ENCODE measurements around the gene ZNF415. TPM values are rescaled to one million over a fixed set of nuclear protein-coding genes. Genes with fewer than 3 reads are reported as not detected.

ZNF415 gene
- total and polyA plus RNA-seq, 9 of the 15 experiments (the other 6 are each of a cell fraction or from before 2014, with no cell fraction given): 0.06 to 0.82 (median 0.14) TPM; not detected in 2

GRCh38 chr19:53158119-53158656 is 25.5 kb upstream of the ZNF415 start (continued):
- TF ChIP-seq ARID4B (CRISPR knock-in tag; IDR thresholded peaks at IDR 0.05) (peak; percentile 44; the same call in 1 of the 2 replicates), RNF2 (IDR thresholded peaks at IDR 0.05) (0 out of 2 replicates have a peak, but pooled peaks have one; percentile 24), RB1 (IDR thresholded peaks at IDR 0.05; ENCODE audit: low read depth) (peak; percentile 56; the same call in 1 of the 2 replicates), TSC22D4 (tag; IDR thresholded peaks at IDR 0.05) (no peak), SMC3 (conservative IDR thresholded peaks at IDR 0.05; ENCODE audit: insufficient read depth, low read depth, low read length) (no peak), L3MBTL2 (IDR thresholded peaks at IDR 0.05) (peak; percentile 91)

GRCh38 chr19:53157626-53158025 is 24.9 kb upstream of the ZNF415 start:
- H3K27ac ChIP-seq (ENCODE audit: extremely low read depth, low read depth, low read length): peak overlapping the region; percentile 68
- peaks cover 13 to 14% of the 10 kb centered on the region in 2 experiments; a peak in 3 of 5 replicates for H3K4me1 ChIP-seq (replicated peaks in 1 of 2; ENCODE audit: control insufficient read depth in 2 of 2, insufficient read depth in 2 of 2, low read length in 2 of 2)
- TSS peak; percentile 63 for BruUV-seq (replicated peaks)
- ATAC-seq: peak; percentile 50
- H3K4me3 ChIP-seq: peak overlapping the region; percentile 66
- peaks cover 29% of the 10 kb centered on the region for H3K79me2 ChIP-seq (ENCODE audit: control insufficient read depth, insufficient read depth, low read length)
- no peaks in the 10 kb centered on the region for H4K20me1 ChIP-seq (replicated peaks; ENCODE audit: control insufficient read depth, insufficient read depth, low read length)
- H2AFZ ChIP-seq (ENCODE audit: low read depth, low read length): peak overlapping the region; percentile 30; the same call in 1 of the 2 replicates
- H3K4me2 ChIP-seq (ENCODE audit: insufficient read depth, low read length): peak overlapping the region; percentile 79
- in situ Hi-C loops (cut with MboI) (no loop called here), intact Hi-C loops (cut with micrococcal nuclease) (no loop called here)
- H3K27me3 ChIP-seq (ENCODE audit: control insufficient read depth in 2 of 2, insufficient read depth in 2 of 2, low read length in 2 of 2): no peaks in the 10 kb centered on the region
- ChIA-PET CTCF (ENCODE audit: low intra/inter-chr PET ratio) (interaction anchor here (0.6 kb wide), 1 partner anchor 243 kb away, joined by 5 read pairs; no protein-coding TSS in a partner anchor), POLR2A (interaction anchor here (0.6 to 1.0 kb wide), 2 partner anchors 10 to 79 kb away, joined by 3 read pairs; no protein-coding TSS in a partner anchor)
- WGBS (ENCODE audit: insufficient coverage, low coverage, missing lambda C conversion rate): 10% methylated on average over 5 of the region's 7 CpGs
- no peak for FAIRE-seq
- DNase-seq (ENCODE audit: extremely low read depth in 1 of 4, low spot score in 3 of 4): peak in 1 of 4 experiments; percentile 45
- H3K9ac ChIP-seq (ENCODE audit: insufficient read depth in 1 of 2, low read depth in 2 of 2, low read length in 2 of 2): peak overlapping the region; percentile 78 to 93
- peaks cover 7% of the 10 kb centered on the region for H3K9me3 ChIP-seq (replicated peaks; ENCODE audit: control insufficient read depth, insufficient read depth, low read depth, low read length)
- no peaks in the 10 kb centered on the region for H3K9me1 ChIP-seq (ENCODE audit: control insufficient read depth, insufficient read depth, low read length)
- H3K36me3 ChIP-seq (ENCODE audit: control insufficient read depth, insufficient read depth, low read length): peaks cover 31% of the 10 kb centered on the region; the same call in 2 of the 3 replicates
- TF ChIP-seq U2AF2 (optimal IDR thresholded peaks at IDR 0.05; ENCODE audit: low read depth, low read length) (no peak), ZBTB12 (CRISPR knock-in tag; IDR thresholded peaks at IDR 0.05) (no peak), HDGF (IDR thresholded peaks at IDR 0.05) (peak; percentile 38; the same call in 1 of the 2 replicates), HDAC1 (IDR thresholded peaks at IDR 0.05) (0 out of 4 replicates have a peak, but pooled peaks of 1 of the 2 experiments have one; percentile 22), ZNF589 (CRISPR knock-in tag; IDR thresholded peaks at IDR 0.05; ENCODE audit: low read depth) (no peak)

All from K562 (cell line).